Endothelial cell of umbilical vein (primary cell): Measurements from ENCODE around the gene WDHD1. TPM values are rescaled to one million over a fixed set of nuclear protein-coding genes. Genes with fewer than 3 reads are reported as not detected.

ENCODE experiments used
- BruUV-seq: library from RNA; stranded (reverse); fragments of 400-500 nt; replicated peaks from 2 replicates; lab custom pipeline; 2021; lab: Mats Ljungman, UMichigan
- CTCF ChIA-PET: fragments of 300-600, 350-600 bp; sonication (Branson Sonifier 250); formaldehyde crosslinking; loops from one replicate; lab custom pipeline; 2021; ENCODE audit warnings: antibody characterized with exemption, inconsistent platforms; lab: Charles Lee
- POLR2A ChIA-PET: fragments of 300-600, 350-600 bp; sonication (Branson Sonifier 250); formaldehyde crosslinking; loops from one replicate; lab custom pipeline; 2021; ENCODE audit warnings: antibody characterized with exemption, inconsistent platforms; lab: Charles Lee
- DNase-seq: peaks from one replicate; pipeline ENCODE4 v3.0.0-alpha.2; 2011; ENCODE audit warnings: low read depth, low spot score
- FAIRE-seq: peaks from 2 replicates; lab custom pipeline; 2011; peaks lifted over from hg19 to GRCh38; lab: Jason Lieb, UNC
- H2AFZ ChIP-seq: 2 replicates; pipeline ENCODE4 v1.6.0; 2012; ENCODE audit warnings: low read depth, low read length, control low read depth, inconsistent platforms
- H3K27ac ChIP-seq: 2 replicates; pipeline ENCODE4 v1.5.1; 2011; ENCODE audit warnings: low read depth, mild to moderate bottlenecking, control low read depth, low read length, moderate library complexity; ENCODE audit not compliant: insufficient read depth
- H3K27me3 ChIP-seq, 2 experiments: 2 replicates each; pipeline versions ENCODE4 v1.6.0 to v1.6.1; 2011; ENCODE audit warnings: low read length in 2 of 2, mixed read lengths in 1 of 2; ENCODE audit not compliant: control insufficient read depth in 2 of 2, insufficient read depth in 2 of 2
- H3K36me3 ChIP-seq, 2 experiments: 2 replicates in 1 of 2; 3 replicates in 1 of 2; pipeline ENCODE4 v1.5.1; 2011; ENCODE audit warnings: low read length in 2 of 2, mild to moderate bottlenecking in 1 of 2, moderate library complexity in 1 of 2; ENCODE audit not compliant: control insufficient read depth in 2 of 2, insufficient read depth in 2 of 2; ENCODE audit errors: extremely low read depth in 1 of 2
- H3K4me1 ChIP-seq: 3 replicates; pipeline ENCODE4 v1.5.1; 2011; ENCODE audit warnings: mild to moderate bottlenecking, low read length; ENCODE audit not compliant: control insufficient read depth, insufficient read depth; ENCODE audit errors: extremely low read depth
- H3K4me2 ChIP-seq: 2 replicates; pipeline ENCODE4 v1.6.1; 2011; ENCODE audit warnings: low read length, control low read depth, mixed read lengths; ENCODE audit not compliant: insufficient read depth
- H3K4me3 ChIP-seq, 3 experiments: fragments of 200-600 bp in 1 of 3; sonication (generic), shearing (Covaris generic) in 1 of 3; replicated peaks in 1 of 3; 2 replicates each; pipeline ENCODE4 v1.5.1; 2011 to 2016; ENCODE audit warnings: control low read depth in 3 of 3, low read length in 3 of 3, mild to moderate bottlenecking in 2 of 3, inconsistent platforms in 1 of 3, low read depth in 1 of 3, moderate library complexity in 1 of 3; ENCODE audit not compliant: insufficient read depth in 1 of 3
- H3K79me2 ChIP-seq: 2 replicates; pipeline ENCODE4 v1.6.0; 2012; ENCODE audit warnings: low read length, inconsistent platforms; ENCODE audit not compliant: control insufficient read depth, insufficient read depth
- H3K9ac ChIP-seq: replicated peaks from 2 replicates; pipeline ENCODE3; 2011; ENCODE audit warnings: low read length, control low read depth; ENCODE audit not compliant: insufficient read depth; ENCODE audit errors: extremely low read depth
- H3K9me1 ChIP-seq: replicated peaks from 3 replicates; pipeline ENCODE4 v1.6.0; 2011; ENCODE audit warnings: mild to moderate bottlenecking, low read length; ENCODE audit not compliant: control insufficient read depth, insufficient read depth; ENCODE audit errors: extremely low read depth
- H3K9me3 ChIP-seq: replicated peaks from 2 replicates; pipeline ENCODE4 v1.5.1; 2012; ENCODE audit warnings: low read length, inconsistent platforms; ENCODE audit not compliant: control insufficient read depth, insufficient read depth
- H4K20me1 ChIP-seq: replicated peaks from 2 replicates; pipeline ENCODE3; 2011; ENCODE audit warnings: mild to moderate bottlenecking, low read length; ENCODE audit not compliant: control insufficient read depth, insufficient read depth; ENCODE audit errors: extremely low read depth
- CTCF ChIP-seq, 2 donors: IDR thresholded peaks; 1 replicate in 1 of 2; 2 replicates in 1 of 2; pipeline ENCODE4 v1.5.1; 2011; ENCODE audit warnings: low read length in 2 of 2, mild to moderate bottlenecking in 2 of 2, moderate library complexity in 2 of 2, control low read depth in 1 of 2, inconsistent platforms in 1 of 2, low read depth in 1 of 2; ENCODE audit not compliant: insufficient read depth in 1 of 2; ENCODE audit errors: extremely low read depth in 1 of 2
- EZH2 ChIP-seq: IDR thresholded peaks from 2 replicates; pipeline ENCODE4 v1.6.1; 2012; ENCODE audit warnings: borderline replicate concordance, low read depth, mild to moderate bottlenecking, moderate library complexity, low read length, inconsistent platforms; ENCODE audit not compliant: severe bottlenecking
- GATA2 ChIP-seq: IDR thresholded peaks from 2 replicates; pipeline ENCODE4 v1.7.0; 2011; ENCODE audit warnings: low read depth, mild to moderate bottlenecking, moderate library complexity, mixed read lengths, low read length; ENCODE audit not compliant: insufficient read length, insufficient read depth
- JUN ChIP-seq: IDR thresholded peaks from 2 replicates; pipeline ENCODE4 v1.6.1; 2011; ENCODE audit warnings: borderline replicate concordance, low read depth; ENCODE audit not compliant: insufficient read length, insufficient read depth
- MYC ChIP-seq: IDR thresholded peaks from one replicate; pipeline ENCODE4 v1.6.1; 2011; ENCODE audit warnings: mild to moderate bottlenecking, low read depth, low read length
- POLR2AphosphoS5 ChIP-seq: IDR thresholded peaks from 2 replicates; pipeline ENCODE4 v1.6.1; 2012; ENCODE audit warnings: low read depth, mild to moderate bottlenecking, control low read depth, low read length, moderate library complexity; ENCODE audit not compliant: insufficient read depth
- dilution Hi-C: fragments of 300-500 bp; cut with MboI; formaldehyde crosslinking; loops from one replicate; pipeline ENCODE4 v1.15.0; 2019; ENCODE audit warnings: low sequenced_read_pairs; ENCODE audit not compliant: extremely low pct_ligation_motif_present
- intact Hi-C: fragments of 100-400 bp; cut with micrococcal nuclease; formaldehyde crosslinking; loops from one replicate; pipeline ENCODE4 v1.10.0; 2022
- polyA plus RNA-seq, 4 experiments: library from polyadenylated mRNA; depleted of rRNA in 3 of 4; stranded (reverse) in 3 of 4; unstranded in 1 of 4; fragments of >200 nt; gene quantifications; 2 replicates each; pipeline versions ENCODE4 v1.2.1 to v1.2.3, GENCODE V29; 2011 to 2012; ENCODE audit warnings: missing spikeins in 1 of 4
- total RNA-seq: library from RNA; stranded (reverse); gene quantifications from 2 replicates; pipeline ENCODE4 v1.2.3, GENCODE V29; 2021

Gene WDHD1
- total and polyA plus RNA-seq, 2 donors (not counting 3 experiments of a cell fraction or from before 2014, with no cell fraction given), result 3.1 to 22.5 TPM

- Histone ChIP-seq H3K36me3 (no peaks in the 10 kb centered on the region), H3K9me3 (no peaks in the 10 kb centered on the region), H3K9ac (peak overlapping the region; percentile 75), H4K20me1 (no peaks in the 10 kb centered on the region), H3K4me2 (peak overlapping the region; percentile 75), H3K4me3 (peak overlapping the region; percentile 71 to 97 (median 86)), H3K9me1 (no peaks in the 10 kb centered on the region), H3K79me2 (no peaks in the 10 kb centered on the region), H2AFZ (peak overlapping the region; percentile 67), H3K27me3 (no peaks in the 10 kb centered on the region), H3K27ac (peak overlapping the region; percentile 16), H3K4me1 (peaks cover 5% of the 10 kb centered on the region)
- intact Hi-C loops, result loop anchor here (2.0 to 5.0 kb wide), 3 partner anchors 25 to 125 kb away; partner anchors contain the start of genes SOCS4 and WDHD1
- no peak for DNase-seq
- peak; percentile 46 for FAIRE-seq
- TSS peak; percentile 33 for BruUV-seq
- no peak for TF ChIP-seq CTCF (IDR thresholded peaks at IDR 0.05; ENCODE audit: extremely low read depth in 1 of 2, insufficient read depth in 1 of 2, low read depth in 1 of 2, low read length in 2 of 2)
- no peak for TF ChIP-seq GATA2
- TF ChIP-seq MYC, result no peak
- TF ChIP-seq POLR2AphosphoS5, result no peak
- no peak for TF ChIP-seq JUN
- TF ChIP-seq EZH2, result no peak
- ChIA-PET CTCF (interaction anchor here (1.1 to 2.0 kb wide), 6 partner anchors 16 to 79 kb away, joined by 3 to 7 read pairs (median 4); no protein-coding TSS in a partner anchor), POLR2A (interaction anchor here (0.6 kb wide), 1 partner anchor 1217 kb away, joined by 3 read pairs; no protein-coding TSS in a partner anchor)
- dilution Hi-C loops, result no loop called here
These were observed 124.8 kb downstream of the WDHD1 start for GRCh38 chr14:54902143-54902520.
